Stomach smooth muscle (tissue), 2 donors: Measurements from ENCODE around the gene RPL7A.

Experiments used
- H3K27ac ChIP-seq: one replicate; pipeline ENCODE4 v1.7.0; 2013; ENCODE audit warnings: mild to moderate bottlenecking, low read length, inconsistent platforms
- H3K27me3 ChIP-seq, 2 donors: one replicate each; pipeline ENCODE4 v1.7.0; 2013; ENCODE audit warnings: low read length in 2 of 2; ENCODE audit not compliant: insufficient read depth in 2 of 2, control insufficient read depth in 1 of 2
- H3K36me3 ChIP-seq, 2 donors: one replicate each; pipeline ENCODE4 v1.7.0; 2013; ENCODE audit warnings: low read length in 2 of 2; ENCODE audit not compliant: control insufficient read depth in 2 of 2, insufficient read depth in 2 of 2
- H3K4me1 ChIP-seq: one replicate; pipeline ENCODE4 v1.7.0; 2013; ENCODE audit warnings: low read length; ENCODE audit not compliant: control insufficient read depth, insufficient read depth
- H3K4me3 ChIP-seq, 2 donors: one replicate each; pipeline ENCODE4 v1.7.0; 2013; ENCODE audit warnings: low read length in 2 of 2
- H3K9ac ChIP-seq, 2 donors: one replicate each; pipeline ENCODE4 v1.7.0; 2013; ENCODE audit warnings: low read length in 2 of 2, mild to moderate bottlenecking in 1 of 2
- H3K9me3 ChIP-seq, 2 donors: one replicate each; pipeline ENCODE4 v1.7.0; 2013; ENCODE audit warnings: low read length in 2 of 2; ENCODE audit not compliant: control insufficient read depth in 2 of 2
- donor health status: healthy.
- donor health status: Pancreatic carcinoma.

Gene RPL7A

GRCh38 chr9:133357656-133358055 is 9.6 kb downstream of the RPL7A start:
- Histone ChIP-seq H3K9ac (no peak overlapping the region), H3K36me3 (peaks cover 21 to 29% of the 10 kb centered on the region in 2 donors), H3K27ac (no peak overlapping the region), H3K27me3 (no peaks in the 10 kb centered on the region), H3K4me1 (peaks cover 26% of the 10 kb centered on the region), H3K4me3 (peak overlapping the region; percentile 8 to 85), H3K9me3 (no peaks in the 10 kb centered on the region)

DNA sequence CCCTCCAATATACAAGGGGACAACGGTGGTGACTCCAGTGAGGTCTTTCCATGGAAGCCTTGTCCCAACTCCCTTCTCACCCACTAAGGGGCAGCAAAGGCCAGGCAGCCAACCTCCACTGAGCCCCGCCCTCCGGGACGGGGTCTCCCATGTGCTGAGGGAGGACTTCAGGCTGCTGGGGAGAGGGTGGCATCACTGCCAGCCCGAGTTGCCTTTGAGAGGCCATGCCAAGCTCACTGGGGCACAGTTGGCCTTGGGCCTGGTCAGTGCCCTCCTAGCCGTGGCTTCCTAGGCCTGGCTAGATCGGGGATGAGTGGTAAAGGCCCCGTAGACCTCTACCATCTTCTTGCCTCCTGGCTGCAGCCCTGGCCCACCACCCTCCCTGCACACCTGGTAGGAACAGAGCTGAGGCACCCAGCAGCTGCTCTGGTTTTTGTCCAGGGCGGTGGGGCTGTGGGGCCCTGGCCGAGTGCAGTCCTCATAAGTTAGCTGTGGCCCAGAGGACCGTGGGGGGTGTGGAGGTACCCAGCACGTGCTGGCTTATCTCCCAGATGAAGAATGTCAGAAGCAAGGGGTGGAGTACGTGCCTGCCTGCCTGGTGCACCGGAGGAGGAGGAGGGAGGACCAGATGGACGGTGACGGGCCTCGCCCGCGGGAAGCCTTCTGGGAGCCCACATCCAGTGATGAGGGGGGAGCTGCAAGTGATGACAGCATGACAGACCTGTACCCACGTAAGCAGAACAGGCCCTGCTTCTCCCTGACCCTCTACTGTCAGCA is 11.6 kb downstream of the RPL7A start:
- Histone ChIP-seq H3K9ac (no peak overlapping the region), H3K4me1 (peaks cover 26% of the 10 kb centered on the region), H3K36me3 (peaks cover 31 to 39% of the 10 kb centered on the region in 2 donors), H3K27me3 (no peaks in the 10 kb centered on the region), H3K27ac (no peak overlapping the region), H3K9me3 (no peaks in the 10 kb centered on the region), H3K4me3 (no peak overlapping the region)

DNA sequence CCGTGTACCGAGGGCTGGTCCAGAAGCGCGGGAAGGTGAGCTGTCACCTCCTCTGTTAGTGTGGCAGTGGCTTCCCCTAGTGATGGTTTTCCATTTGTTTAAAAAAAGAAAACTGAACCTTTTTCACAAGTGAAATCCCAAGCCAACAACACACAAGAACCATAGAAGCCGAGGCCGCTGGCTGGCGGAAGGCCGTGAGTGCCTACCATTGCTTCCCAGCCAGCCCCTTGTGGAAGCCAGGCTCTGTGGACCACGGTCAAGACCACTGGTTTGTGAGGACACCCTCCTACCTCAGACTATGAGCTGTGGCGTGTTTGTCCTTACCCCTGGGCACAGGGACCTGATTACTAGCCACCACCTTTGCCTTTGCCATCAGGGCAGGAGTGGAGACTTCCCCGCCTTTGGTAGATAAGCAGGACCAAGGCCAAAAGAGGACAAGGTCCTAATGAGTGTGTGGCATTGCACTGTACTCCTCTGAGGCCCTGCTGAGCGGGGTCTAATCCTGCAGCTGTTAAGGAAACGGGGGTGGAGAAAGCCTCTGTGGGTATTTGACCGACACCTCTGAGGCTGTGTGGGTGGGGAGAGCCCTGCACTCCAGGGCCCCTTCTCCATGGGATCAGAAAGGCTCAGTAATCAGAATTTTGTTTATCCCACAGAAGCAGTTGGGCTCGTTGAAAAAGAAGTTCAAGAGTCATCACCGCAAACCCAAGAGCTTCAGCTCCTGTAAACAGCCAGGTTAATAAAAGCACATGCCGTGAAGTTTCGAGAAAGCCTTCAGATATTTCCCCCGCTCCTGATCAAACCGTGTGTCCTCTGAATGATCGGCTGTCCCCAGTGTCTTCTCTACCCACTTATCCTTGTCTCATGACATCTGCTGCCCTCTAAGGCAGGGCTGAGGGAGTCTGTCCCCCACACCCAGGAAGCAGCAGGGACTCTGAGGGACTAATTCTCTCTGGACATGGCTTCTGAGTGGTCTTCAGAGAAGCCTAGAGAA is 12.7 kb downstream of the RPL7A start:
- Histone ChIP-seq H3K4me3 (no peak overlapping the region), H3K27ac (no peak overlapping the region), H3K4me1 (peaks cover 18% of the 10 kb centered on the region), H3K9me3 (no peaks in the 10 kb centered on the region), H3K36me3 (peaks cover 42 to 48% of the 10 kb centered on the region in 2 donors), H3K27me3 (no peaks in the 10 kb centered on the region), H3K9ac (no peak overlapping the region)

- Histone ChIP-seq H3K9me3 (no peaks in the 10 kb centered on the region), H3K27ac (no peak overlapping the region), H3K36me3 (peaks cover 49 to 57% of the 10 kb centered on the region in 2 donors), H3K4me1 (peaks cover 15% of the 10 kb centered on the region), H3K4me3 (no peak overlapping the region), H3K27me3 (no peaks in the 10 kb centered on the region), H3K9ac (no peak overlapping the region)
Observed at GRCh38 chr9:133361507-133362092, 13.6 kb downstream of the RPL7A start.

GRCh38 chr9:133362359-133363044 is 14.5 kb downstream of the RPL7A start:
- Histone ChIP-seq H3K27ac (no peak overlapping the region), H3K4me1 (peaks cover 8% of the 10 kb centered on the region), H3K4me3 (no peak overlapping the region), H3K9ac (no peak overlapping the region), H3K36me3 (peaks cover 54 to 65% of the 10 kb centered on the region in 2 donors), H3K27me3 (no peaks in the 10 kb centered on the region), H3K9me3 (no peaks in the 10 kb centered on the region)

- Histone ChIP-seq H3K4me3 (no peak overlapping the region), H3K27ac (no peak overlapping the region), H3K9ac (no peak overlapping the region), H3K27me3 (no peaks in the 10 kb centered on the region), H3K9me3 (no peaks in the 10 kb centered on the region), H3K4me1 (peaks cover 32% of the 10 kb centered on the region), H3K36me3 (peaks cover 52 to 61% of the 10 kb centered on the region in 2 donors)
Observed at GRCh38 chr9:133366435-133366834, 18.4 kb downstream of the RPL7A start.

DNA sequence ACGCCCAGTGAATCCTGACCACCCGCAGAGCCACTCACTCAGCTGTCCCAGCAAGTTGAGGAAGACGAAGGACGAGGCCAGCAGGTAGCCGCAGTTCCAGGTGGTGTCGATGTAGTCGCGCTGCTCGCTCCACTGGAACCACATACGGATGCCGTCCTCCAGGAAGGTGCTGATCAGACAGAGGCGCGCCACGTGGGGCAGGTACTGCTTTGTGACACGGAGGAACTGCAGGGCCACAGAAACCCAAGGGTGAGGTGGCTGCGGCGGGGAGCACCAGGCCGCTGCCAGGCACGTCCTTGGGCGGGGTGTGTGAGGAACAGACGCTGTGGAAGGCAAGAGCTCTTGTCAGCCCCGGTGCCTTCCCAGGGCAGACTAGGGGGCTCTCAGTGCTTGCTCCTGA is 19.2 kb downstream of the RPL7A start:
- H3K9me3 ChIP-seq, result no peaks in the 10 kb centered on the region
- H3K4me3 ChIP-seq, result no peak overlapping the region
- H3K36me3 ChIP-seq, result peaks cover 45 to 54% of the 10 kb centered on the region in 2 donors
- no peak overlapping the region for H3K9ac ChIP-seq
- peaks cover 40% of the 10 kb centered on the region for H3K4me1 ChIP-seq
- H3K27me3 ChIP-seq, result no peaks in the 10 kb centered on the region
- H3K27ac ChIP-seq, result no peak overlapping the region

- no peaks in the 10 kb centered on the region for H3K9me3 ChIP-seq
- no peak overlapping the region for H3K27ac ChIP-seq
- H3K4me1 ChIP-seq, result peaks cover 45% of the 10 kb centered on the region
- peak overlapping the region in 1 of 2 donors; percentile 22 for H3K4me3 ChIP-seq
- H3K36me3 ChIP-seq, result peaks cover 48 to 52% of the 10 kb centered on the region in 2 donors
- no peak overlapping the region for H3K9ac ChIP-seq
- no peaks in the 10 kb centered on the region for H3K27me3 ChIP-seq
Observed at GRCh38 chr9:133367778-133368177, 19.8 kb downstream of the RPL7A start.

GRCh38 chr9:133368249-133368881 is 20.3 kb downstream of the RPL7A start:
- Histone ChIP-seq H3K36me3 (peaks cover 42 to 50% of the 10 kb centered on the region in 2 donors), H3K4me3 (peak overlapping the region in 1 of 2 donors; percentile 22), H3K27ac (no peak overlapping the region), H3K4me1 (peaks cover 50% of the 10 kb centered on the region), H3K27me3 (no peaks in the 10 kb centered on the region), H3K9me3 (no peaks in the 10 kb centered on the region), H3K9ac (no peak overlapping the region)

DNA sequence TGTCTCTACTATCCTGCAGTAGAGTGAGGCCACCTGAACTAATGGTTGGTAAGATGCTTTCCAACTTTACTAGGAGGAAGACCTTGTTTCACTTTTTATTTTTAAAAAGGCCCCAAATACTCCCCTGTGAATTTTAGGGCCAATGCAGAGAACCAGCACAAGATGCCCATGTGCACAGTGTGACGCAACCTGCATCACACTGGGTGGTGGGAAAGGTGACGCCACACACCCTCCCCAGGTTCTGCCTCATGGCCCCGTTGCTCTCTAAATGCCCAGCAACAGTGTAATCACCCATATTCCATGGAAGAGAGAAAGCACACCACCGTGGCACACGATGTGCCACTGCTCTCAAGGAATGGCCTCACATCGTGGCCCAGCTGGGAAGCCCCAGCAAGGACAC is 21.4 kb downstream of the RPL7A start:
- Histone ChIP-seq H3K4me1 (peaks cover 56% of the 10 kb centered on the region), H3K27me3 (no peaks in the 10 kb centered on the region), H3K36me3 (peaks cover 35 to 42% of the 10 kb centered on the region in 2 donors), H3K27ac (no peak overlapping the region), H3K9ac (peak overlapping the region in 1 of 2 donors; percentile 21), H3K9me3 (no peaks in the 10 kb centered on the region), H3K4me3 (no peak overlapping the region)
